NCI-H2029 (cell line): Measurements from ENCODE around the gene ADISSP.

ENCODE experiments used
- DNase-seq: peaks from one replicate; lab custom pipeline; 2025; lab: John Stamatoyannopoulos, UW

The ADISSP gene

DNA sequence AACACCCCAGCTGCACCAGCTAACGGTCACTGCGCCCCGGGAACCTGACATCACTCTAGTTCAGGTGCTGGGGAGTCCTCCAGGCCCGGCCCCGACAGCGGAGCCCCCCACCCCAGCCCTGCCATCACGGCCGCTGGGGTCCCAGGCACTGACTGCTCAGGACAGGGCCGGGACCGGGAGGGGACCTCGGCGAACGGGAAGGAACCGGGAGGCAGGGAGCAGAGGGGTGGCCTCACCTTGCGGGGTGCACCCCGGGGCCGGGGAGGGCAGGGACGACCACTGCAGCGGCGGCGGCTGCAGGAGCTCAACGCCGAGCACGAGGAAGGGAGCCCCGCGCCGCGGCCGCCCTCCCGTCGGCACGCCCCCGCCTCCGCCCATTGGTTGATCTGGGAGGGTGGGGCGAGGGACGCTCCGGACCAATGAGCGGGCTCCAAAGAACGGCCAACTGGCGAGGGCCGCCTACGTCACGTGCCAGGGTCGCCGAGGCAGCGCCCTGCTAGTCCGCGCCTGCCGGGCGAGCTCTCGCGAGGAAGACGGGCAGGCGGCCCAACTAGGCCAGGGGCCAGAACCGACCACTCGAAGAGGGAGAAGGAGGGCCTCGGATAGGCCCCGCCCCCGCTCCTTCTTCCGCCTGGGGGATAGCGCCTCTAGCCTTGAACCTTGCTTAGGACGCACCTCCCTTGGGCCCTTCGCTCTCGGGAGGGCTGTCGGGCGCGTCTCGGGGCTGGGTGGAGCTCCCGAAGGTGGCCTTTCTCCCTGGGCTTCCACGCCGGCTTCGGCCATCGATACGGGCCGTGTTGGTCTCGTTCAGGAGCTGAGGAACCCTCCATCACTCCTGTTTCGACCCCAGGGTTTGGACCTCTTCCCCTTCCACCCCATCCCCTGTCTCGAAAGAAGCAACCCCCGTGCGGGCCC lies at the start of gene ADISSP:
TSS of gene ADISSP (minus strand) at position 327 of the 915 bp plus-strand sequence. CDS start 7,653 bp downstream, outside the sequence.
- DNase-seq = peak; percentile 97

- DNase-seq = no peak
Observed at GRCh38 chr20:3815703-3816315, 48.3 kb upstream of the ADISSP start.

DNA sequence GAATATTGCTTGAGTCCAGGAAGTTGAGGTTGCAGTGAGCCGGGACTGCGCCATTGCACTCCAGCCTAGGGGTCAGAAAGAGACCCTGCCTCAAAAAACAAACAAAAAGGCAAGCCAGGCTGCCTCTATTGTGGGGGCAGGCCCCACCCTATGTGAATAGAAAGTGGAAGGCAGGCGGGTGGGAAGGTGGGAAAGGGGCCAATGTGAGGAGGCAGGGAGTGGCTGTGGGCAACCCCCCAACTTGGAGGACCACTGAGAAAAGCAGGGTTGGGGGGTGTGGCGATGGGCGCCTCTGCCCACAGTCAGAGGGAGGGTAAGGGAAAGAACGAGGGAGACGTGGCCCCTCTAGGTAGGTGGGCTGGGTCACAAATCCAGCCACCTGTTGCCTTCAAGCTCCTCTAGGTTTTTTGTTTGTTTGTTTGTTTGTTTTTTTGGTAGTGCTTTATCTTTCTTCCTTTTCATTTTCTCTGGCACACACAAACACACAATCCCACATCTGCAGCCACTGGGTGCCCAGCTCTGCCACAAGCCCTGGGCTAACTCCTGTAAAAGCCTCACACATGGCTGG lies 47.5 kb upstream of the ADISSP start:
- no peak for DNase-seq

GRCh38 chr20:3813848-3814581 lies 46.5 kb upstream of the ADISSP start:
- DNase-seq = no peak

GRCh38 chr20:3812975-3813847 lies 45.7 kb upstream of the ADISSP start:
- DNase-seq = no peak

DNA sequence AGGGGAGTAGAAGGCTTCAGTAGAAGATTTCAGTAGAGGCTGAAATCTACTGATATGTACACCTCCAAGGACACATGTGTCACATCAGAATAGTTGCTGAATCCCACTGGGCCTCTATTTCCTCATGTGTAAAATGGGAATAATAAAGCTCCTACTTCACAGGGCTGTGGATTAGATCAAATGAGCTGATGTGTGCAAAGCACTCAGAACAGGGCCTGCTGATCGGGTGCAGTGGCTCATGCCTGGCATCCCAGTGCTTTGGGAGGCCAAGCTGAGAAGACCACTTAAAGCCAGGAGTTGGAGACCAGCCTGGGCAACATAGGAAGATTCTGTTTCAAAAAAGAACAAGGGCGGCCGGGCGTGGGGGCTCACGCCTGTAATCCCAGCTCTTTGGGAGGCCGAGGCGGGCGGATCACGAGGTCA lies 44.7 kb upstream of the ADISSP start:
- no peak for DNase-seq

DNA sequence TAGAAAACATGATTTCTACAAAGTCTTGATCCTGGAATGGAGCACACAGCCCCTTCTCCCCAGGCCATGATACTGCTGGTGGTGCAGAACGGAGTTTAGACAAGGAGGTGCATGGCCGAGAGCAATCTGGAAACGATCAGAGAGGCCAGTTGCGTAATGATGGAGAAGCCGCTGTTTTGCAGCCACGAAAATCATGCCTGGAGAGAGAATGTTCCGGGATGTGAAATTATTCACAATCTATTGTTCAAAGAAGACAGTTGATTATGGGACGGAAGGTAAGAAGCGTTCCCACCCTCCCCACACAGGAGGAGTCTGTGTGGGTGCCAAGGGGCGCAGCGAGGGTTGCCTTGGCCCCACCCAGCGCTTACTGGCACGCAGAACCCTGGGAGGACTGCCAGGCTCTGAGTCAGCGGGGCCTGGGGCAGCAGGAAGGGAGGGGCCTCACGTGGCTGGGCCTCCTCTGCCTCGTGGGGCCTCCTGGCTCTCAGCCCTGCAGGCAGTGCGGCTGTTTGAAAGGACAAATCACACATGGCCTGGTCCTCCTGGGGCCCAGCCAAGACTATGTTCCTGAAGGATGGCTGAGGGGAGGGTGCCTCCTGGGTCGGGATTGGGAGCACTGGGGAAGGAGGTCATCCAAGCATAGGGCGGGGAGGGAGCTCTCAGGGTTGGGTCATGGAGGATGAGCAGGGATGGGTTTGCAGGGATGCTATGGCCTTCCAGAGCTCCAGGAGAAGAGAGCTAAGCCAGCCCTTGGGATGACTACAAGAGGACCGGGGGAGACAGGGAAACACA lies 44.1 kb upstream of the ADISSP start:
- peak; percentile 96 for DNase-seq

DNA sequence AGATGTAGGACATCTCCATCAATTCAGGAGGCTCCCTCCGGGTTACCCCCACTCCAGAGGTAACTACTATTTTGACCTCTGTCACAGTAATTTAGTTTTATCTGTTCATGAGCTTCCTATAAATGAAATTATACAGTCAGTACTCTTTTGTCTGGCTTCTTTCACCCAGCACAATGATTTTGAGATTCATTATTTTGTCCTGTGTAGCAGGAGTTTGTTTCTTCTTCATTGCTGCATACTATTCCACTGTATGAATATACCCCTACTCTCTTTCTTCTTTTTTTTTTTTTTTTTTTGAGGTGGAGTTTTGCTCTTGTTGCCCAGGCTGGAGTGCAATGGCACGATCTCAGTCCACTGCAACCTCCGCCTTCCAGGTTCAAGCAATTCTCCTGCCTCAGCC lies 41.0 kb upstream of the ADISSP start:
- no peak for DNase-seq

DNA sequence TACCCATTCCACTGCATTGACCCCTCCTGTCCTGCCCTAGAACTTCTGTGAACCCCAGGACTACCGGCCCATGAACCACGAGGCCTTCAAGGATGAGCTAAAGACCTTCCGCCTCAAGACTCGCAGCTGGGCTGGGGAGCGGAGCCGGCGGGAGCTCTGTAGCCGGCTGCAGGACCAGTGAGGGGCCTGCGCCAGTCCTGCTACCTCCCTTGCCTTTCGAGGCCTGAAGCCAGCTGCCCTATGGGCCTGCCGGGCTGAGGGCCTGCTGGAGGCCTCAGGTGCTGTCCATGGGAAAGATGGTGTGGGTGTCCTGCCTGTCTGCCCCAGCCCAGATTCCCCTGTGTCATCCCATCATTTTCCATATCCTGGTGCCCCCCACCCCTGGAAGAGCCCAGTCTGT lies 37.2 kb upstream of the ADISSP start:
- DNase-seq = no peak

DNA sequence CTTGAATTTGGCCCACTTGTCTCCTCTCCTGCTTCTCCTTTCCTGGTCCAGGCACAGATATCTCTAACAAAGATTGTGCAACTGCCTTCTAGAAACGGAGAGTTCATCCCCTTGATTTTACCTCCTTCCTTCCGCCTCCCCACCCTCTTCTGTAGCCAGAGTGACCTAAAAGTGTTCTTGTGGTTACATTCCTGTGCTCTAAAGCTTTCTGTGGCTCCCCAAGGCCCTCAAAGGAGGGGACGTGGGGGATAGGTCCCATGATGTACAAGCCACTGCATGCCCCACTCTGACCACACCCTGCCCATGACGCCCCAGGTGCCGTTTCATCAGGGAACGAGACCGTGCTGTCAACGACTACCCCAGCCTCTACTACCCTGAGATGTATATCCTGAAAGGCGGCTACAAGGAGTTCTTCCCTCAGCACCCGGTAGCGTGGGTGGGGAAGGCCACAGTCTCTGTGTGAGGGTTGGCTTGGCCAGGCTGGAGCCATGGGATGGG lies 36.8 kb upstream of the ADISSP start:
- no peak for DNase-seq

DNA sequence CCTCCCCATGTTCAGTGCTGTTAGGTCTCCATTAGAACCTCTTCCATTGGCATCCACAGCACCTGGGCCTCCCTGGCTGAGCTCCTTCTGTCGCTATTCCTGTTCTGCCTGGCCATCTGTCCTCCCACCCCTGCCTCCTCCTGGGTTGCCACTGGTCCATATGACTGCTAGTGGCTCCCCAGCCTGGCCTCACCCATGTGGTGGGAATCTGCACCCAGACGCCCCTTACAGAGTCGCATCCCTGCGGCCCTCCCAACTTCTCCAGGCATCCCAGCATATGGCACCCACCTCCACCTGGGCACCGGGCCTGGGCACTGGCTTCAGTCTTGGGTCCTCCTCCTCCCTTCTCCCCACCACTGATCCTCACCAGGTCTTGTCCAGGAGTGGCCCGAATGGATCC lies 36.3 kb upstream of the ADISSP start:
- no peak for DNase-seq

DNA sequence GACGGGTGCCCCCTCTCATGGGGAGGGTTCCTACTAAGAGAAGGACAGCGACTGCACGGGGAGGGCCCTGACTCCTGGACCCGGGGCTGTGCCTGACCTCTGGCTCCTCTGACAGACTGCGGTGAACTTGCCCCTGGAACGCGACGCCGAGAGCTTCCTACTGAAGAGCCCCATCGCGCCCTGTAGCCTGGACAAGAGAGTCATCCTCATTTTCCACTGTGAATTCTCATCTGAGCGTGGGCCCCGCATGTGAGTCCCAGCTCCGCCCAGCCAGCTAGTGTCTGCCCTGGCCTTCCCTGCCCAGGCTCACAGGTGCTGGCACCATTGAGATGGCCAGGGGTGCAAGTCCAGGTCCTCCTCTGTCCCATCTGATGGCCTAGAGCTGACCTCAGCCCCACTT lies 35.7 kb upstream of the ADISSP start:
- no peak for DNase-seq

GRCh38 chr20:3802524-3803239 lies 35.1 kb upstream of the ADISSP start:
- DNase-seq = peak; percentile 34

DNA sequence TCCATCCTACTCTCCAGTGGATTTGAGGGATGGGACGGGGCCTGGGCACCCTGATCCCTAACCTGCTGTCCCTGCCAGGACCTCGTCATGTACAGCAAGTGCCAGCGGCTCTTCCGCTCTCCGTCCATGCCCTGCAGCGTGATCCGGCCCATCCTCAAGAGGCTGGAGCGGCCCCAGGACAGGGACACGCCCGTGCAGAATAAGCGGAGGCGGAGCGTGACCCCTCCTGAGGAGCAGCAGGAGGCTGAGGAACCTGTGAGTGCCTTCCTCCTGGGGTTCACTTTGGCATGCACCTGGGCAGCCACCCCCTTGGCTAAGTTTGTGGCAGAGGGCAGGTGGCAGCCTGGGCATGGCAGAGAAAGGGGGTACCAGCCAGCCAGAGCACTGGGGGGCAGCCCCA lies 34.3 kb upstream of the ADISSP start:
- DNase-seq = no peak

GRCh38 chr20:3801299-3801698 lies 33.7 kb upstream of the ADISSP start:
- DNase-seq = no peak

DNA sequence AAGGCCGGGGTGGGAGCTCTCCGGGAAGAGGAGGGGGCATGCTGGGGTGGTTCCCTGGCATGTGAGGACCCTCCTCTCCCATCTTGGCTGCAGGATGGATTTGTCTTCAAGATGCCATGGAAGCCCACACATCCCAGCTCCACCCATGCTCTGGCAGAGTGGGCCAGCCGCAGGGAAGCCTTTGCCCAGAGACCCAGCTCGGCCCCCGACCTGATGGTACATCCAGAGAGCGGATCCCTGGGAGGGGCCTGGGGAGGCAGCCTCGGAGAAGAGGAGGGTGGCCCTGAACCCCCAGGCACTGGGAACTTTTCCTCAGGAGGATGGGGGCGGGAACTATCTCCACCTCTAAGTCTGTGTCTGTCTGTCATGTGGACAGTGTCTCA lies 33.3 kb upstream of the ADISSP start:
- DNase-seq = no peak

GRCh38 chr20:3800256-3800877 lies 32.8 kb upstream of the ADISSP start:
- DNase-seq = no peak

GRCh38 chr20:3798908-3799248 lies 31.3 kb upstream of the ADISSP start:
- DNase-seq = no peak

DNA sequence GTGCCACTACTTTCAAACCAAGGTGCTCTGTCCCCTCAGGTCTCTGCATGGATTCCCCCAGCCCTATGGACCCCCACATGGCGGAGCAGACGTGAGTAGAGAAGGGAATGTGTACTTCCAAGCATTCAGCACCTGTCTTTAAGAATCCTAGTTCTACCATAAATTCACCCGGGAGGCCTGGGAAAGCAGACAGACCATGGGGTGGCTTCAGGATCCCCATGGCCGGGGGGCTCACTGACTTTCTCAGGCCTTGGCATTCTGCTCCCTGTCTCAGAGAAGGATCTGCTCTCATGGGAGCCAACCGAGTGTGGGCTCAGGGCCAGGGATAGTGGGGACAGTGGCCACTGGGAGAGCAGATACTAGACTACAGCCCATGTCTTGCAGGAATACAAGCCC lies 30.8 kb upstream of the ADISSP start:
- no peak for DNase-seq
